NOMO-1 treated with DMSO at 0.1 percent for 48 hours (cell line): Measurements from ENCODE around the gene ATAD3C.
A peak's percentile ranks its signal among the peaks of the same experiment; 100 is the strongest.
"Not testable (repeated sequence)": the region's sequence is repeated elsewhere in the genome, so short reads cannot be mapped to it uniquely, and the experiment has no call there.

ENCODE experiments used
- DNase-seq: peaks from one replicate; lab custom pipeline; 2025; ENCODE audit not compliant: unreplicated experiment; lab: John Stamatoyannopoulos, UW

Gene ATAD3C

GRCh38 chr1:1468196-1468985 is 18.9 kb downstream of the ATAD3C start:
- not testable (repeated sequence) for DNase-seq

- peak; percentile 19 for DNase-seq
Observed at GRCh38 chr1:1470626-1471388, 21.3 kb downstream of the ATAD3C start.

GRCh38 chr1:1471389-1472052 is 22.0 kb downstream of the ATAD3C start, which contains the start of gene ATAD3B:
Gene ATAD3B (plus strand): TSS chr1:1471765. CDS start chr1:1471885, 120 bp downstream.
- peak; percentile 86 for DNase-seq

GRCh38 chr1:1472053-1472876 is 22.8 kb downstream of the ATAD3C start:
- DNase-seq, result not testable (repeated sequence)

GRCh38 chr1:1476011-1476410 is 26.5 kb downstream of the ATAD3C start:
- not testable (repeated sequence) for DNase-seq

GRCh38 chr1:1477206-1477605 is 27.7 kb downstream of the ATAD3C start:
- no peak for DNase-seq

- DNase-seq, result no peak
Observed at GRCh38 chr1:1479547-1480487, 30.3 kb downstream of the ATAD3C start.

GRCh38 chr1:1480488-1480867 is 31.0 kb downstream of the ATAD3C start:
- DNase-seq, result not testable (repeated sequence)

- DNase-seq, result not testable (repeated sequence)
Observed at GRCh38 chr1:1481811-1482210, 32.3 kb downstream of the ATAD3C start.

- DNase-seq, result no peak
Observed at GRCh38 chr1:1482856-1483255, 33.4 kb downstream of the ATAD3C start.

- DNase-seq, result no peak
Observed at GRCh38 chr1:1483714-1484113, 34.2 kb downstream of the ATAD3C start.

- not testable (repeated sequence) for DNase-seq
Observed at GRCh38 chr1:1484976-1485750, 35.7 kb downstream of the ATAD3C start.

GRCh38 chr1:1485755-1486317 is 36.3 kb downstream of the ATAD3C start:
- not testable (repeated sequence) for DNase-seq

GRCh38 chr1:1487701-1488100 is 38.2 kb downstream of the ATAD3C start:
- DNase-seq, result no peak

GRCh38 chr1:1489231-1489630 is 39.7 kb downstream of the ATAD3C start:
- no peak for DNase-seq

- no peak for DNase-seq
Observed at GRCh38 chr1:1489861-1490260, 40.4 kb downstream of the ATAD3C start.

- DNase-seq, result no peak
Observed at GRCh38 chr1:1490633-1491230, 41.2 kb downstream of the ATAD3C start.

- no peak for DNase-seq
Observed at GRCh38 chr1:1491601-1492000, 42.1 kb downstream of the ATAD3C start.
